CD4-positive, alpha-beta T cell treated with Interleukin-21 for 1 hour (primary cell): ENCODE data around the gene UBAC2.

Experiments
- DNase-seq: peaks from one replicate; pipeline ENCODE4 v3.0.0-alpha.2; 2020

UBAC2 gene

GRCh38 chr13:99315186-99315585 is 114.5 kb downstream of the UBAC2 start:
- no peak for DNase-seq

- no peak for DNase-seq
Measured at GRCh38 chr13:99316224-99316623, 115.6 kb downstream of the UBAC2 start.

- DNase-seq = no peak
Measured at GRCh38 chr13:99316657-99317256, 116.1 kb downstream of the UBAC2 start.

GRCh38 chr13:99320693-99321481 is 120.2 kb downstream of the UBAC2 start:
- peak; percentile 85 for DNase-seq

DNA sequence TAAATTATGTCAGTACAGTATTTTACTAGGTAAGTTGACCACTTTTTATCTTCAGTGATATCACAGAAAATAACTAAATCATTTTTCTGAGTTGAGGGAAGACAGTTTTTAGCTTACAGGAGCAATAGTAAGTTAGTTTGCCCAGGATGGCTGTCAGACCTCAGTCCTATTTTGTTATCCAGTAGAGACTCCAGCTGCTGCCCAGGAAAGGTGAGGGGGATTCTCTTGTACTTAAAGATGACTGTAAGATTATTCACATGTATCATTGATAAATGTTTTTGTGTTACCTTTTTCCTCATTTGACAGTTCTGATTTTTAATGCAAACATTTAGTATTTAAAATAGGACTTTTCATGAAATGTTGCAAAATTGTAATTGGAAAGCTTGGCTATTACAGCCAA is 121.1 kb downstream of the UBAC2 start:
- no peak for DNase-seq

GRCh38 chr13:99322297-99323103 is 121.8 kb downstream of the UBAC2 start:
- peak; percentile 65 for DNase-seq

GRCh38 chr13:99323488-99323887 is 122.8 kb downstream of the UBAC2 start:
- DNase-seq = no peak

DNA sequence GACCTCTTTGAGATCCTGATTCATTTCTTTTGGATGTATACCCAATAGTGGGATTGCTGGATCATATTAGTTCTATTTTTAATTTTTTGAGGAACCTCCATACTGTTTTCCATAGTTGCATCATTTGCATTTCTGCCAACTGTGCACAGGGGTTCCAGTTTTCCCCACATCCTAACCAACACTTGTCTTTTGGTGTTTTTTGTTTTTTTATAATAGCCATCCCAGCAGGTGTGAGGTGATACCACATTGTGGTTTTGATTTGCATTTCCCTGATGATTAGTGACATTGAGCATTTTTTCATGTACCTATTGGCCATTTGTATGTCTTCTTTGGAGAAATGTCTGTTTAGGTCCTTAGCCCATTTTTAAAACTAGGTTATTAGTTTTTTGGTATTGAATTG is 125.4 kb downstream of the UBAC2 start:
- no peak for DNase-seq

GRCh38 chr13:99327126-99327525 is 126.5 kb downstream of the UBAC2 start:
- DNase-seq = no peak

DNA sequence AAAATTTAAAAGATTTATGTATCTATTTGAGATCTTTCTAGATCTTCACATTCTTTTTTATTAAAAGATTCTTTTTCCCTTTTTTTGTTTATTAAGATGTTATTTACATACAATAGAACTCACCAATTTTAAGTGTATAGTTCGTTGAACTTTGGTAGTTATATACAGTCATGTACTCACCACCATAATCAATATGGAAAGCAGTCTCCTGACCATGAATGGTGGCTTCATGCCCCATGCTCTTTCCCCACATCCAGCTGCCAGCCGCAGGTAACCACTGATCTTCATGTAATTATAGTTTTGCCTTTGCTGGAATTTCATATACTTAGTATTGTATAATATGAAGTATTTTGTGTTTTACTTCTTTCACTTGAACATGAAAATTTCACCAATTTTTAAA is 127.1 kb downstream of the UBAC2 start:
- no peak for DNase-seq

- DNase-seq = no peak
Measured at GRCh38 chr13:99329477-99329876, 128.8 kb downstream of the UBAC2 start.

GRCh38 chr13:99330942-99331341 is 130.3 kb downstream of the UBAC2 start:
- DNase-seq = no peak

- DNase-seq = no peak
Measured at GRCh38 chr13:99331881-99332293, 131.2 kb downstream of the UBAC2 start.

GRCh38 chr13:99332456-99332855 is 131.8 kb downstream of the UBAC2 start:
- DNase-seq = no peak

- no peak for DNase-seq
Measured at GRCh38 chr13:99334221-99334620, 133.6 kb downstream of the UBAC2 start.

GRCh38 chr13:99335087-99335486 is 134.4 kb downstream of the UBAC2 start:
- no peak for DNase-seq

DNA sequence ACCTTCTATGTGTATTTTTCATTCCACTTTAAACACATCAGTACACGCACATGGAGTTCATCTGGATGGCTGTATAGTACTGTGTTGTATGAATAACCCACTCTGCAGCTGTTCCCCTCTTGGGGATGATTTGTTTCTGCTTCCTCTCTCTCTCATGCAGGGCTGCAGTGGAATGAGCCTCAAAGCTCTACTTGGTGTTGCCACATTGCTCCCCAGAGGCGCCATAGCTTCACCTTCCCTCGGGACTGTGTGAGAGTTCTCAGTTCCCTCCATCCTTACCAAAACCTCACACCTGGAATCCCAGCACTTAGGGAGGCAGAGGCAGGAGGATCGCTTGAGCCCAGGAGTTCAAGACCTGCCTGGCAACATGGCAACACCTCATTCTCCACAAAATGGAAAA is 134.9 kb downstream of the UBAC2 start:
- DNase-seq = no peak

- DNase-seq = no peak
Measured at GRCh38 chr13:99339230-99339721, 138.6 kb downstream of the UBAC2 start.

- DNase-seq = peak; percentile 78
Measured at GRCh38 chr13:99339736-99340397, 139.2 kb downstream of the UBAC2 start.

DNA sequence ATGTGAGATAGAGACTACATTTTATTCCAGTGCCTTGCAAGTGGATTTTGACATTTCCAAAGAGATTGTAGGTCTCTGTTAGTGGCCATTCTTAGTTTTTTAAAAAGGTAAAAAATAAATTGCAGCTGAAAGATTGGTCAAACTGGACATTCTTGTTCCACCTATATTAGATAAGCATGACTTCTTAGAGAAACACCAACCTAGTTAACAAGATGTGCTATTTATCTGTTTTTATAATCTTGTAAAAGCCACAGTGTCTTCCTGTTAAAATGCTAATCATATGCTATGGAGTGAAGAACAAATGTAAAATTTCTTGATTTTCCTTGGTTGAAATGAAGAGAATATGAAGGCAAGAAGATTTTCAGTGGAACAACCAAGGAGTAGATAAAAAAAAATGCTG is 140.0 kb downstream of the UBAC2 start:
- no peak for DNase-seq

- no peak for DNase-seq
Measured at GRCh38 chr13:99341969-99342722, 141.5 kb downstream of the UBAC2 start.

DNA sequence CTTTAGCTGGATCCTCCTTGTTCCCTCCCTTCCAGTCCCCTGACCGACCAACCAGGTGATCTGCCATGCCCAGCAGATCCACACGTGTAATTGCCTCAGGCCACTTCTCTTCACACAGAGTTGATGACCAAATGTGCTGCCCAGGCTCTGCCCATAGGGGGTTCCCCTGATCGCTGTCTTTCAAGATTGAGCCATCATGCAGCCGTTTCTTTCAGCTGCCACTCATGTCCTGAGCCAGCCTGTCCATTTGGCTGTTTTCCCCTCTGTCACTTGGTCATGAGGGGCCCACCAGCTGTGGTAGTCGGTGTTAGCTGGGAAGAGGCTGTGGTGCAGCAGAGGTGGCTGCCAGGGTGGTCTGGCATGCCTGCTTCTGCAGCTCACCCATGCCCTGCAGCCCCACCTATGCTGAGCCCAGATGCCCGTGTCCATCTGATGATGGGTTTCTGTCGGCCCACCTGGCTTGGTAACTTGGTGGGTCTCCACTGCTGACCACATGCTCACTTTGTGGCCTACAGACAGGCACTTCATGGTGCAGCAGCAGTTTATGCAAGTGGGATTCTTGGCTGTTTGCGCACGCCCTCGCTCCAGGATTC is 142.2 kb downstream of the UBAC2 start:
- DNase-seq = no peak
